CD4-positive, alpha-beta T cell treated with Interleukin-6 at 100 ng/mL for 8 hours (primary cell): ENCODE results near the gene SORCS2.

Experiments
- DNase-seq: peaks from one replicate; pipeline ENCODE4 v3.0.0-alpha.2; 2020; ENCODE audit warnings: mixed read lengths, low spot score

SORCS2 gene

DNA sequence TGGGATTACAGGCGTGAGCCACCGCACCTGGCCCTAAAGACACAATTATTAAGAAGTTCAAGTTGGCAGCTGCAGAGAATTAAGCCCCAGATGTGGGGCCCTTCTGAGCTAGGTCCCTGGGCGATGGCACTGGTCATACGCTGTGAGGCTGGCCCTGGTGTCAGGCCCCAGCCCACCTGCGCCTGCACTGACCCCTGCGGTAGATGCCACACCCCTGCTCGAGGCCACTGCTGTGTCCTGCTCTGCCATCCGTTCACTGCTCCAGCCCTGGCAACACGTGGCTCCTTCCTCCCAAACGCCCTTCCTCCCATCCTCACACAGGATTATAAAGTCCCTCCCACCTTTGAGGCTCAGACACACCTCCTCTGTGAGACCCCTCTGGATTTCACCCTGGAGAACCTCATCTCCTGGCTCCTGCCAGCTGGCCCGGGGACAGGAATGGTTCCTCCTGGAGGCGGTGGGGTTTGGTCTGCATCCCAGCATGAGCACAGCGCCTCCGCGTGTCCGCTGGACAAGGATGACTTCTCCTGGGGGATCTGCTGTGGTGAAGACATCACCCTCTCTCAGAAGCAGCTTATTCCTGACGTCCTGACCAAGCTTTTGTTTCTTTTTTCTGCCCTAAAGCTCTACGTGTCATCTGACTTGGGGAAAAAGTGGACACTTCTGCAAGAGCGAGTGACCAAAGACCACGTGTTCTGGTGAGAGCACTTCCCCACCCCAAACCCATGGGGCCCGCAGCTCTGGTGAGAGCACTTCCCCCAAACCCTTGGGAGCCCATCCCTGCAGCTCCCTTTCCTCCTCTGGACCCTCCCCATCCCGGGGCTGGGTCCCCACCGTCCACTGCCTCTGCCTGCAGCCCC is 461.4 kb downstream of the SORCS2 start:
- no peak for DNase-seq

DNA sequence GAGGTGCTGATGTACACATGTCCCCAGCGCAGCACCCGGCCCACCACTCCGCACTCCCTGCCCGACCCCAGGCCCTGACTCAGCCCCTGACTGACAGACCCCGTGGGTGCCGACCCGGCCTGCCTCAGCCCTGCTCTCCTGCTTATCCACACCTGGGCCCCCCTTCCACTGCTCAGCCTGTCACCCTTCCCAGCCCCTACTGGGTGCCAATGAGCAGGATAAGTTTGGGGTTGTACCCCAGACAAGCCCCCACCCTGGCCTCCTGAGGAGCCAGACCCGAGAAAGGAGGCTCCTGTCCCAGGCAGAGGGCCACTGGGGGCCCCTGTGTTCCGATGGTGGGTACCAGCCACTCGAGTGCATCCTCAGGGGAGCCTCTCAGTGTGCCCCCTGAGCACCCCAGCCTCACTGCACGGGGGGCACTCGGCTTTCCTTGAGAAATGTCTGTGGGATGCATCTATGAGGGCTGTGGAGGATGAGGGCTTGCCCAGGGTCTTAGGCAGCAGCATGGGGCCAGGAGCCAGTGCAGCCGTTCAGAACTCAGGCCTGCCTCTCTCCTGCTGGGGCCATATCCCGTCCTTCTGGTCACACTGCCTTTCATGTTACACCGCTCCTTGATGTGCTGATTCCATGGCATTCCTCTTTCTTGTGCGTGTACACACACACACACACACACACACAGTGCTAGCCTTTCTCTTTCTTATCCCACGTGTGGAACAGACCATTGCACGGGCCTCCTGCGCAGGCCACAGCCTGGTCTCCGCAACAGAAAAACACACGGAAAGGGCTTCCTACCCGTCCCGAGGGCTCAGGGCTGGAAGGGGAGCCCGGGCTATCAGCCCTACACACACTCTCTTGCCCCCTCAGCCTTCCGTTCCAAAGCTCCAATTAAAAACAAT is 462.5 kb downstream of the SORCS2 start:
- no peak for DNase-seq

DNA sequence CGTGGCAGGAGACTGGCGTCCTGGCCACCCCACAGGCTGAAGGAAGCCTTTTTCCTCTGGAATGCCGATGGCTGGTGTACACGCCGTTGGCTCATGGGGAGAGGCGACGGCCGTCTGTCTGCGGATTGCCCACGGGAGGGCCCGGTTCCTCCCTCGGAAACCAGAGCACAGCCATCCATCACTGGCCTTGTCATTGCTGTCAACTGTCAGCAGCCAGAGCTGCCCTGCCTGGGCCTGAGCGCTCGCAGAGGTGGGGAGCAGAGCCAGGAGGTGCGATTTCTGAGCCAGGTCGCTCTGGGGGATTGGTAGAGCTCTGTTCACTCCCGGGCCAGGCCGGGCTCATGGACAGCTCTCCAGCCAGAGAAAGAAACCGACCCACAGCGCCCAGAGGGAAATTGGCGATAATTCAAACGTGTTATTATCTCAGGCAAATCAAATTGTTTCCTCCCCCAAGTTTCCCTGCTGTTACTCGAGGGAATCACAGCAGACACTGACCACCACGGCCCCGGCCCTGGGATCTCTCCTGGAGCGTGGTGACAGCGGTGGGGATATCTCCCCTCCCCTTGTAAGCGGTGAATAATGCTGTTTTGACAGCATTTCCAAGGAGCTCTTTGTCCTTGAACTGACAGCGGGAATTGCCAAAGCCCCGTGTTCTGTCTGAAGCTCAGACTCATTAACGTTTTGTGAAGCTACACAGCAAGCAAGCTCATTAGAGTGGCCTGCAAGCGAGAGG is 463.3 kb downstream of the SORCS2 start:
- DNase-seq: no peak

DNA sequence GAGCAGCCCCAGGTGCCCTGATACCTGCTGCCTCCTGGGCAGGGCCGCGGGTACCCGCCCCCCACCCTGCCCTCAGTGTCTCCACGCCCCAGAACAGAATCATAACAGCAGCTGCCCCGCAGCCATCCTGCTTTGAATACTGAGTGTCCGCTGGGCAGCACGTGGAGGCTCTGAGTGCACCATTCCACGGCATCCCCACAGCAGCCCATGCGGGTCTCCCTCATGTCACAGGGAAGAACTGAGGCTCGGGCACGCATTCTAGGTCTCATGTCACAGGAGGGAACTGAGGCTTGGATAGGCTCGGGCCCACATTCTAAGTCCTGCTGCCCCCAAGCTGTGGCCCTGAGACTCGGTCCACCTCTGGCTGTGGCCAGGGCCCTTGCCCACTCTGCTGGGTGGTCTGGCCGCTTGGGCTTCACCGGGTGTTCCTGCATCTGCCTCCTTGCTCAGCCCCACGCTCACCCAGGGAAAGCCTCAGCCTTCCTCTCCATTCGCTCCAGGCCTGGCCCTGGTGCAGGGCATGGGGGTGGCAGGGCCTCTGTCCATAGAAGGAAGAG is 464.0 kb downstream of the SORCS2 start:
- no peak for DNase-seq

DNA sequence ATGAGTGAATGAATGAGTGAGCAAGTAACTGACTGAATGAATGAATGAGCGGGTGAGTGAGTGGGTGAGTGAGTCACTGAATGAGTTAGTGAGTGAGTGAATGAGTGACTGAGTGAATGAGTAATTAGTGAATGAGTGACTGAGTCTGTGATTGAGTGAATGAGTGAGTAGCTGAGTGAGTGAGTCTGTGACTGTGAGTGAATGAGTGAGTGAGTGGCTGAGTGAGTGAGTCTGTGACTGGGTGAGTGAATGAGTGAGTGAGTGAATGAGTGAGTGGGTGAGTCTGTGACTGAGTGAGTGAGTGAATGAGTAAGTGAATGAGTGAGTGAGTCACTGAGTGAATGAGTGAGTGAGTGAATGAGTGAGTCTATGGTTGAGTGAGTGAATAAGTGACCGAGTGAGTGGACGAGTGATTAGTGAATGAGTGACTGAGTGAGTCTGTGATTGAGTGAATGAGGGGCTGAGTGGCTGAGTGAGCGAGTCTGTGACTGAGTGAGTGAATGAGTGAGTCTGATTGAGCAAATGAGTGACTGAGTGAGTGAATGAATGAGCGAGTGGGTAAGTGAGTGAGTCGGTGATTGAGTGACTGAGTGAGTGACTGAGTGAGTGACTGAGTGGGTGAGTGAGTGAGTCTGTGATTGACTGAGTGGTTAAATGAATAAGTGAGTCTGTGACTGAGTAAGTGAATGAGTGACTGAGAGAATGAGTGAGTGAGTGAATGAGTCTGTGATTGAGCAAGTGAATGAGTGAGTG is 465.4 kb downstream of the SORCS2 start:
- no peak for DNase-seq

DNA sequence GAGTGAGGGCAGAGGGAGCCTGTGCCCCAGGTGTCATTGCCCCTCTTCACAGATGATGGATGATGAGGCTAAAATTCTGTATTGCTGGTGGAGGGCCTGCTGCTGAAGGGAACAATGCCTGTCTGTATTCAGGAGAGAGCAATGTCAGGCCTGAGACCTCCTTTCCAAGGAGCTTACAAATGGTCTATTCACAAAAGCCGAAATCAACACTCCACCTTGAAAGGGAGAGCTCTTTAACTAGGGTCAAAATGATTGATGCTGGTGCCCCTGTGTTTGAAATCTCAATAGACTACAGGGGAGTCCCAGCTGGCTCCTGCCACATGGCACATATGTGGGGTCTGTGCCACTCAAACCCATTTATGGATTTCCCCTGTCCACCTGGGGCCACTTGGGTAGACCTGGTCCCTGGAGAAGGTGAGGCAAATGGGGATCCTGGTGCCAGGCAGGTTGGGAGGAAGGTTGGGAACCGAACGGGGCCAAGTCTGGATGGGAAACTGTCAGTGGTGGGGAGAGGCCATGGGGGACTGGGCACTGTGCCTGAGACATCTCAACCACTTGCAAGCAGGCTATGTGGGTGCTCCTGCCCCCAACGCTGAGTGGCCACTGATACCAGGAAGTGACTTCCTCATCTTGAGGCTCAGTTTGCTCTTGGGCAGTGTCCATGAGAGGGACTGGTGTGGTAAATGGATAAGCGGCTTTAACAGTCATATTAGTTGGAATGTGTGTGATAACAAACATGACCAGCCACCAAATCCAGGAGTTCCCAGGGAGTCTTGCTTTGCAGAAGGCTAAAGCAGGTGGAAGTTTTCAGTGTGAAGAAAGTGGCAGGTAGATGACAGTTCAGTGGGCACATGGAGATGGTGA is 466.2 kb downstream of the SORCS2 start:
- no peak for DNase-seq

DNA sequence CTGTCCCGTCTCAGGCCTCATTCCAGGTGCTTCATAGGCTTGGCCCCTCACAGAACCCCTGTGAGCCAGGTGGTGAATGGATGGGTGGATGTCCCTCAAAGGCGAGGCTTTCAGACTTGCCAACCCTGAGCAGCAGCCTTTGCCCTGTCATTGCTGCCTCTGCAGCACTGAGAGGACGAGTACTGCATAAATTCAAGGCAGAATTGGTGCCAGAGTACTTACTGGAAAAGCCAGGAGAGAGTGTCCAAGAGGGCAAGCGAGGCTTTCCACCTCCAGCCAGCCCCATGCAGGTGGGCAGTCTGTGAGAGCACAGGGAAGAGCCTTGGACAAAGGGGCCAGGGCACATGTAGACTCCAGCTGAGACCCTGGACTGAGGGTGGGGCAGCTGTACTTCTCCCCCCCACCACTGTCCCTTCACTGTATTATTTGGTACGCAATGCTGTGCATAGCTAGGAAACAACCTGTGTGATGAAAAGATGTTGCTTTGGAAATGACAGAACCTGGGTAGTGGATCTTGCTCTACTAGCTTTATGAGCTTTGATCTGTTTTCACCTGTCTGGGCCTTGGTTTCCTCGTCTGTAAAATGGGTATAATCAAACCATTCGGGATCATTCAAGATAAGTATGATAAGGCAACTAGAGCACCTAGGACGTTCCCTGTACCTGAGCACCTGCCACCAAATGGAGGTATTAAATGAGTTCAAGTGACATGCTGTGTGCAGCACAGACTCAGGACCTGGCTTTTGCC is 467.3 kb downstream of the SORCS2 start:
- no peak for DNase-seq

DNA sequence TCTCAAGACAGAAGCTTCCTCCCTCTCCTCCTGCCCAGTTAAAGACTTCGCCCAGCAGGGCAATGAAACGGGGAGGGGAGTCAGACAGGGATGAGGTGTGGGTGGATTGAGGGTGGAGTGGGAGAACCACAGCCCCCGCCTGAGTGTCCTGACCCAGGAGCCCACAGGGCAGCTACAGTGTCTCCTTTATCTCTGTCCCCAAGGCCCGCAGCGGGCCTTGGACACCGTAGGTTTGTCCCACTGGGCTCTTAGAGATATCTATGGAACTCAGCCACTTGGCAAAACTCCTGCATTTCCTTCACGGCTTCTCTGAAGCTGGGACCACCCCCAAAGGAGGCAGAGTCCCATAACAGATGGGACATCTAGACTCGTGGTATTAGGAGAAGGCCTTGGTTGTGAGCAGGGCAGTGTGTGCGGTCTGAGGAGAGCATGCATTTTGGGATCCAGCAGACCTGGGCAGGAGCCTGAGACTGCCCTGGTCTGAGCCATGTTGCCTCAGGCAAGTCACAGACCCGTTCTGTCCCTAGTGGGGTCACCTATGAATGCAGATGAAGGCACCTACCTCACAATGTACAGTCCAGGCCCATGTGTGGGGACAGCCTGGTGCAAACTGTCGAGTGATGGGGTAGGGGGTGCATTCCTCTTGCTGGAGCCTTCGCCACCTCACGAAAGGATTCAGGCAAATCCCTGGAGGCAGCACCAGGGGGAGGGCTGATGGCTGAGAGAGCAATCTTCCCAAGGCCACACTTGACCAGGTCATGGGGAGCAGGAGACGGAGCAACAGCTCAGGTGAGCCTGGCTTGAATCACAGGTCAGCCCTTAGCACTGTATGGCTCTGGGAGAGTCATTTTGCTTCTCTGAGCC is 468.1 kb downstream of the SORCS2 start:
- no peak for DNase-seq

DNA sequence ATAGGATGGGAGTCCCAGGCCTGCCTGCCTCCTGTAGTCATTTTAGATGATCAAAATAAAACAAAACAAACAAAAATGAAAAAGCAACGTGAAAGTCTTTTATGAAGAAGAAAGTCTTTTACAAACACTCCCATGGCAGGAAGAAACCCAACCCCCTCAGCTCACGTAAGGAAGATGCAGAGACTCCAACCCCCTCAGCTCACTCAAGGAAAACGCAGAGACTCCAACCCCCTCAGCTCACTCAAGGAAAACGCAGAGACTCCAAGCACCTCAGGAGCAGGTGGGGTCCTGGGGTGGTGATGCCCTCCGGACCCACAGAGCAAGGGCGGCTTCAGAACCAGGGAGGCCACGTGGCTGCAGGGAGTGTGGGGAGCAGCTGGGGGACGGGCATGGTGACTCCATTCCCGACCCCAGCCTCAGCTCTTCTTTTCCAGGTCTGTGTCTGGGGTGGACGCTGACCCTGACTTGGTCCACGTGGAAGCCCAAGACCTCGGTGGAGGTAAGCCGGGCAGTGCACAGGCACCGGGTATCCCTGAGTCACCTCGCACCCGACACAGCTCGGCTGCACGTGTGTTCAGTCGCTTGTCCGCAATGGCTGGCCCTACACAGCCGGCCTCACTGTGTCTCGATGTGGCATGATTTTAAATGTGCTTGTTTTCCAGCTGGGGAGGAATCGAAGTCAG is 468.9 kb downstream of the SORCS2 start:
- no peak for DNase-seq

DNA sequence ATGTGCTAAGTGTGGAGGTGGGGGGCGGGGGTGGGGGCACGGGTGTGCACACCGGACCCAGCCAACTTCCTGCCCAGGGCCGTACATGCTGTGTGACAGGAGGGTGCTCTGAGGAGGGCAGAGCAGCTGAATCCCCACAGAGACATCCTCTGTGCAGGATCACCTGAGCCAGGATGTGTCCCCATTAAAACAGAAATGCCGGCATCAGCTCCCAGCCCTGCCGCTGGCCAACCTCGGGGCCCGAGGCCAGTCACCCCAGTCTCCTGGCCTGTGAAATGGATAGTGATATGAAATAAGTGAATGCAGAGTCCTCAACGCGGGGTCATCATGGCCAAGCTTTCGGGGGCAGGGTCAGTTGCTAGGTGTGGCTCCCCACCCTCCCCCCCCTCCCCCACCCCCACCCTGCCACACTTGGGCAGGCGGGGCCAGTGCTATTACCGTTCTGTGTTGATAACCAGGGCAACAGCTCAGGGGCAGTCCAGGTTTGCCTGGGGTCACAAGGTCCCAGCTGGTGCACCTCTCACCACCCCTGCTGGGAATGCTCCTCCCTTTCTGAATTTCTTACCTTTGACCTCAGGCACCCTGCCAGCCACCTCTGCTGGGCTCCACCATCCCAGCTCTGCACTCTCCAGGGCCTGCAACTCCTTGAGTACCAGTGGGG is 469.6 kb downstream of the SORCS2 start:
- DNase-seq: no peak

DNA sequence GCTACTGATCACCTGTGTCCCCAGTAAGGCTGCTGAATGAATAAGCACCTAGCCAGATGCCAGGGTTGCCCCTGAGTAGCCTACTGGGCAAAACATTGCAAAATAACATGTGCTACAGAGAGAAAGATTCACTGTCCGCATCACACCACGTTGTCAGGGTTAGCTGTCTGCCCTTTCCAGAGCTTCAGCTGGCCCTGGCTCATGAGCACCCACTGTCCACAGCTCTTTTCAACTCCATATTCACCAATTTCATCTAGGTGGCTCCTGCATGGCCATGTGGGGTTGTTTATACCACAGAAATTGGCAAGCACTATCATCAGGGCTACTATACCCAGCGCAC is 470.1 kb downstream of the SORCS2 start:
- no peak for DNase-seq

DNA sequence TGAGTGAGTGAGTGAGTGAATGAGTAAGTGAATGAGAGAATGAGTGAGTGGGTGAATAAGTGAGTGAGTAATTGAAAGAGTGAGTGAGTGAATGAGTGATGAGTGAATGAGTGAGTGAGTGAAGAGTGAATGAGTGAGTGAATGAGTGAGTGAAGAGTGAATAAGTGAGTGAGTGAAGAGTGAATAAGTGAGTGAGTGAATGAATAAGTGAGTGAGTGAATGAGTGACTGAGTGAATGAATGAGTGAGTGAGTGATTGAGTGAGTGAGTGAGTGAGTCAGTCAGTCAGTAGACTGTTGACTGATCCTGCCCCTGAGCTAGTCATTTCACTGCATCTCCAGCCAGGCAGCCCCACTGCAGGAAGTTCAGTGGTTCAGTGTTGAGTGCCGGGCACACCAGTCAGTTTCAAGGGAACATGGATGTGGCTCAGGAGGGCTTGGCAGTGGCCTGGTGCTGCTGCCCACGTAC is 470.8 kb downstream of the SORCS2 start:
- no peak for DNase-seq

DNA sequence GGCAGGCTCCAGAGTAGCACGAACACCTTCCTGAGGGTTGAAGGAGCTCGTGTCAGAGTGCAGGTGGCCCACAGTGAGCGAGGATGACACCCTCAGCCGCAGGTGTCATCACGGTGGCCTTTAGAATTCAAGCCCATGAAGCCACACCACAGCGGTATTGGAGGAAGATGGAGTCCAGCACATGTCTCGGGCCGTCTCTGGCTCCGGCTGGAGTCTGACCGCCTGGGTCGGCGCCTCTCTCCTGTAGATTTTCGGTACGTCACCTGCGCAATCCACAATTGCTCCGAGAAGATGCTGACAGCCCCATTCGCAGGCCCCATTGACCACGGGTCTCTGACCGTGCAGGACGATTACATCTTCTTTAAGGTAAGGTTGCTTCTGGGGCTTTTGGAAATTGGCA is 471.8 kb downstream of the SORCS2 start:
- DNase-seq: no peak

DNA sequence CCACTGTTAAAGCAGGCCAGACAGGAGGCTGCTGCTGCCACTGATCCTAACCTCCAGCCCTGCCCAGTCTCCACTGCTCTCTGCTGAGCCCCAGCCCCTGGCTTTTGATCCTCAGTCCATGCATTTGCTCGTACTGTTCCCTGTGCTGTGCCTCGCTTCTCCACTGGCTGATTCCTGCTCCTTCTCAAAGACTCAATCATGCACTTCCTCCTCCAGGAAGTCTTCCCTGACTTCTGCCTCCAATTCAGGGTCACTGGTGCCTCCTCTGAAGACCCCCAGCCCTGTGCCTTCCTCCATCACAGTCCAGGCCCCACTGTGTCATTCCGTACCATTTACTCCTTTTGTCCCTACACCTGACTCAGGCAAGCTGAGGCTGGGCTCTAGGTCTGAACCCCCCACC is 473.0 kb downstream of the SORCS2 start:
- no peak for DNase-seq

DNA sequence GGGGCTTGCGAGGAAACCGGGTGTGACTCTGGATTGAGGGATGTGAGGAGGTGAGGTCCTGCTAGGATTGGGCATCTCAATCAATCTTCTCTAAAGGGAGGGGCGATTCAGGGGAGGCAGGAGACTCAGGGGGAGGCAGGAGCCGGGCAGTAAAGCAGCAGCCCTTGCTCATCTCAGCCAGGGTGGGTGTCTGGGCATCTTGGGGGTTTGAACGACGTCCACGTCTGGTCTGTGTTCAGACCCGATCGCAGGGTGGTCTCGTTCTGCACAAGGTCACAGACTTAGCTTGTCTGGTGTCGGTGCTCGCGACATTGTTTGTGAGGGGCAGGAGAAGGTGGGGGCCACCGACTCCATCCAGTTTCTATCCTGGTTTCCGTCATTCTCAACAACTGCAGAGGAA is 473.7 kb downstream of the SORCS2 start:
- DNase-seq: no peak

DNA sequence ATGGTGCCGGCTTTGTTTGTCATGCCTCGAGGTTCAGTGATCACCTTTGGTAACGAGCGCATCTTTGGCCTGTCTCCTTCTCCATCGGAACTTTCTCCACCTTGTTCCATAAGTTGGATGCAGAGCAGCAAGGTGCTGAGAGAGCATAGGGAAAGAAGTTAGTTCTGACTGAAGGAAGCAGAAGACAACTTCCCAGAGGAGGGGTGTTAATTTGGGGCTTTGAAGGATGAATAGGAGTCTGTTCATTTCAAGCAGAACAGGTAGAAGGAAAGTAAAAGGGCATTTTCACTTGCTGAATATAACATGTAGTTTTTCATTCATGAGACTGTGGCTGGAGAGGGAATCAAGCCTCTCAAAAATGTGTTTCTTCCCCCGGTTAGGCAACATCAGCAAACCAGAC is 474.4 kb downstream of the SORCS2 start:
- no peak for DNase-seq

DNA sequence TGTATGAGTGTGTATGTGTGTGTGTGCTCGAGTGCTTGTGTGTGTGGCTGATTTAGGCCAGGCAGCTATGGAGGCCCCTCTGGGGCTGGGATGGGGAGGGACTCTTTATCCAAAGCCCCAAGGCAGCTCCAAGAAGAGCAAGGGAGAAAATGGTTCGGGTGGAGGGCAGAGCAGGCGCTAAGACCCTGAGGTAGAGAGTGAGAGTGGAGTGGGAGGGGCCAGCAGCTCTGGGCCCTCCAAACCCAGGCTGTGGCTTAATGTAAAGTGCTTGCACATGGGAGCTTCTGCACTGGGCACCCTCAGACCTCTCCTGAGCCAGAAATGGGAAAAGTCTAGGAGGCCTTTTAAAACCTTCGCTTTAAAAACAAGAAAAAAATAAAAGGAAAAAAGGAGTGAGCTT is 475.9 kb downstream of the SORCS2 start:
- DNase-seq: no peak

DNA sequence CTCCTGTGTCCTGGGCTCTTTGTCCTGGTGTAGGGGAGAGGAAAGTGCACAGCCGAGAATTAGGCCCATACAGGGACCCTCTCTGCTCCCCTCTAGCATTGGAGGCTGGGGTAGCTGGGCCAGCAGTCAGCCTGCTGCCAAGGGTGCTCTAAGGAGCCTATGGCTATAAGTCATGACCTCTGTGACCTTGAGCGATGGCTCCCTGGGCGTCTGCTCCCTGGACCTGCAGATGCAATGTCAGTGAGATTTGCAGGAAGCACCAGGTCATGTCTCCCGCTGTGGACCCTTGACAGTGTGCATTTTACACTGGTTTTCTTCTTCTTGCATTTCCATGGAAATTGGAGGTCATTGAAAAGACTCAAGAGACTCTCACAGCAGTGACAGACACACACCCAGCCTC is 476.5 kb downstream of the SORCS2 start:
- no peak for DNase-seq
